WERI-Rb-1 (cell line): ENCODE results near the gene MED25.

Experiments
- DNase-seq: peaks from one replicate; pipeline ENCODE4 v3.0.0-alpha.2; 2020
- H3K27ac ChIP-seq: fragments of 250-450 bp; sonication (Bioruptor Pico); 2 replicates; pipeline ENCODE4 v1.5.1; 2020; ENCODE audit warnings: mild to moderate bottlenecking, moderate library complexity
- H3K27me3 ChIP-seq: fragments of 250-450 bp; sonication (Bioruptor Pico); 2 replicates; pipeline ENCODE4 v1.5.1; 2021; ENCODE audit warnings: mild to moderate bottlenecking, low read depth, moderate library complexity; ENCODE audit not compliant: insufficient read depth, severe bottlenecking
- H3K36me3 ChIP-seq: fragments of 250-450 bp; sonication (Bioruptor Pico); 2 replicates; pipeline ENCODE4 v1.5.1; 2020; ENCODE audit warnings: mild to moderate bottlenecking, moderate library complexity
- H3K4me3 ChIP-seq: 2 replicates; pipeline ENCODE4 v1.5.1; 2011; ENCODE audit warnings: low read depth, mild to moderate bottlenecking, control low read depth, low read length
- H3K9me3 ChIP-seq: fragments of 250-450 bp; sonication (Bioruptor Pico); 2 replicates; pipeline ENCODE4 v1.5.1; 2021; ENCODE audit warnings: mild to moderate bottlenecking, moderate library complexity; ENCODE audit not compliant: severe bottlenecking
- TF ChIP-seq, protein P1 (sequence below): IDR thresholded peaks from 2 replicates; pipeline ENCODE4 v1.5.1; 2011; ENCODE audit warnings: low read depth, mild to moderate bottlenecking, control low read depth, inconsistent platforms, low read length

Gene MED25

DNA sequence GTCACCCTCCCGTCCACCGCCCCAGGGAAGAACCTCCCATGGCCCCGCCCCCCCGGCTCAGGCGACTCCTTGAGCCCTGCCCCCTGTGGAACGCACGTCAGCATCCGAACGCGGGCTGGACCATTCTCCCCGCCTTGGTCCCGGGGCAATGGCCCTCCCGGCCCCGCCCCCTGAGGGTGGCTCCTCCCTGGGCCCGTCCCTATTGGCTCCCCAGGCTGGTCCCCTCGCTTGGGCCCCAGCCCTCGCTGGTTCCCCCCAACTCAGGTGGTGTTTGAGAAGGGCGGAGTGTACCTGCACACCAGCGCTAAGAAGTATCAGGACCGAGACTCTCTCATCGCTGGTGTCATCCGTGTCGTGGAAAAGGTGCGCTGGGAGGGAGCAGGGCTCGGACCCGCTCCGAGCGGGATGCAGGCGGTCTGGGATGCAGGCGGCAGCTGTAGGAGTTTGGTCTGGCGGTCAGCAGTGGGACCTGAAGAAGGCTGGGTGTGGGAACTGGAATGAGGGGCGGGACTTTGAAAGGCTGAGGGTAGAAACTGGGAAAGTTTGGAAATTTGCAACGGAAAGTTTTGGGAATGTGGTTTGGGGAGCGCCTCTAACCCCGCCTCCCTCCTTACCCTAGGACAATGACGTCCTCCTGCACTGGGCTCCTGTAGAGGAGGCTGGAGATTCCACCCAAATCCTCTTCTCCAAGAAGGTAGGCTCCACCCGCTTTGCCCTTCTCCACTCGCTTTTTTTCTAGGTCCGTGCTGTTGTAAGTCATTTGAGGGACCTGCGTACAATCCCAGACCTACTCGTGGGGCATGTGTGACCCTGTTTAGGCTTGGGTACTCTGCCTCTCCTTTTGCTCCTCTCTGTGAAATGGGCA, 60.0 kb downstream of the MED25 start:
- H3K27me3 ChIP-seq, result no peaks in the 10 kb centered on the region
- peak overlapping the region; percentile 78 for H3K4me3 ChIP-seq
- peaks cover 39% of the 10 kb centered on the region for H3K36me3 ChIP-seq
- peak overlapping the region; percentile 96 for H3K27ac ChIP-seq
- no peaks in the 10 kb centered on the region for H3K9me3 ChIP-seq
- TF ChIP-seq, protein P1, sequence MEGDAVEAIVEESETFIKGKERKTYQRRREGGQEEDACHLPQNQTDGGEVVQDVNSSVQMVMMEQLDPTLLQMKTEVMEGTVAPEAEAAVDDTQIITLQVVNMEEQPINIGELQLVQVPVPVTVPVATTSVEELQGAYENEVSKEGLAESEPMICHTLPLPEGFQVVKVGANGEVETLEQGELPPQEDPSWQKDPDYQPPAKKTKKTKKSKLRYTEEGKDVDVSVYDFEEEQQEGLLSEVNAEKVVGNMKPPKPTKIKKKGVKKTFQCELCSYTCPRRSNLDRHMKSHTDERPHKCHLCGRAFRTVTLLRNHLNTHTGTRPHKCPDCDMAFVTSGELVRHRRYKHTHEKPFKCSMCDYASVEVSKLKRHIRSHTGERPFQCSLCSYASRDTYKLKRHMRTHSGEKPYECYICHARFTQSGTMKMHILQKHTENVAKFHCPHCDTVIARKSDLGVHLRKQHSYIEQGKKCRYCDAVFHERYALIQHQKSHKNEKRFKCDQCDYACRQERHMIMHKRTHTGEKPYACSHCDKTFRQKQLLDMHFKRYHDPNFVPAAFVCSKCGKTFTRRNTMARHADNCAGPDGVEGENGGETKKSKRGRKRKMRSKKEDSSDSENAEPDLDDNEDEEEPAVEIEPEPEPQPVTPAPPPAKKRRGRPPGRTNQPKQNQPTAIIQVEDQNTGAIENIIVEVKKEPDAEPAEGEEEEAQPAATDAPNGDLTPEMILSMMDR, result no peak
- DNase-seq, result peak; percentile 98

DNA sequence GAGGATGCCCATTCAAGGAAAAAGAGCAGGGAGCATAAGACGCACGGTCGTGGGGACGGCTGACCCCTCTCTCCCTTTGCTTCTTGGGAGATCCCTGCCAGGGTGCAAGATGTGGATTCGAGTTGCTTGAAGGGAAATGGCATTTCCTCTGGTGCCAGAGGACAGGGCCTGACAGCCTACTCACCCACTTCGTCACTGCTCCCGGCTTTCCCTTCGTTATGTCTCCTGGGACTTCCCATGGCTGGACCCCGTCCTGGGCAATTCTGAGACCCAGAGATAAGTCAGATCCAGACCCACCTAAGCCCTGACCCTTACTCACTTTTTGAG, 60.6 kb downstream of the MED25 start:
- TF ChIP-seq, protein P1, result no peak
- no peaks in the 10 kb centered on the region for H3K9me3 ChIP-seq
- H3K4me3 ChIP-seq, result no peak overlapping the region
- H3K27ac ChIP-seq, result no peak overlapping the region
- peaks cover 45% of the 10 kb centered on the region for H3K36me3 ChIP-seq
- H3K27me3 ChIP-seq, result no peaks in the 10 kb centered on the region
- DNase-seq, result no peak

DNA sequence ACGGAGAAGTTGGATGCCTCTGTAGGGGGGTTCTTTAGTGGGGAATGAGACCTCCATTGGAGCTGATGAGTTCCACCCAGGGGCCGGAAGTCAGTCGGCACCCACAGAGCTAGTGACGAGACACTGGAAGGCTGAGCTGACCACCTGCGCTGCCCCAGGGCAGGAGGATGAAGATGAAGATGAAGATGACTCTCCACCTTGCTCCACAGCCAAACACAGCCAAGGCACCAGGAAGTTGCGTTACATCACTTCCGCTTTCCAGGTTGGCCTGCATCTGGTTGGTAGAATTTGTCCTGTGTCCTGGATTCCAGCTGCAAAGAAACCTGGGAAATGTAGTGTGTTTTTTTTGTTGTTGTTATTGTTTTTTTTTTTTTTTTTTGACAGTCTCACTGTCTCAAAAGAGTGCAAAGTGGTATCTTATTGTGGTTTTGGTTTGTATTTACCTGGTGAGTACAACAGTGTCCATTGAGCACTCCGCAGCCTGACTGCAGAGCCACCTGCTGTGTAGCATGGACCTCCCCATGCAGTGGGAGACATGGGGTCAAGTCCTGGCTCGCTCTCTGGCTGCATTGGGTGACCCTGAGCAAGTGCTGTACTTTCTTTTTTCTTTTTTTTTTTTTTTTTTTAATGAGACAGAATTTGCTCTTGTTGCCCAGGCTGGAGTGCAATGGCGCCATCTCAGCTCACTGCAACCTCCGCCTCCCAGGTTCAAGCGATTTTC, 61.3 kb downstream of the MED25 start:
- Histone ChIP-seq H3K27ac (no peak overlapping the region), H3K4me3 (no peak overlapping the region), H3K27me3 (no peaks in the 10 kb centered on the region), H3K9me3 (no peaks in the 10 kb centered on the region), H3K36me3 (peaks cover 47% of the 10 kb centered on the region)
- TF ChIP-seq, protein P1, result no peak
- DNase-seq, result no peak

DNA sequence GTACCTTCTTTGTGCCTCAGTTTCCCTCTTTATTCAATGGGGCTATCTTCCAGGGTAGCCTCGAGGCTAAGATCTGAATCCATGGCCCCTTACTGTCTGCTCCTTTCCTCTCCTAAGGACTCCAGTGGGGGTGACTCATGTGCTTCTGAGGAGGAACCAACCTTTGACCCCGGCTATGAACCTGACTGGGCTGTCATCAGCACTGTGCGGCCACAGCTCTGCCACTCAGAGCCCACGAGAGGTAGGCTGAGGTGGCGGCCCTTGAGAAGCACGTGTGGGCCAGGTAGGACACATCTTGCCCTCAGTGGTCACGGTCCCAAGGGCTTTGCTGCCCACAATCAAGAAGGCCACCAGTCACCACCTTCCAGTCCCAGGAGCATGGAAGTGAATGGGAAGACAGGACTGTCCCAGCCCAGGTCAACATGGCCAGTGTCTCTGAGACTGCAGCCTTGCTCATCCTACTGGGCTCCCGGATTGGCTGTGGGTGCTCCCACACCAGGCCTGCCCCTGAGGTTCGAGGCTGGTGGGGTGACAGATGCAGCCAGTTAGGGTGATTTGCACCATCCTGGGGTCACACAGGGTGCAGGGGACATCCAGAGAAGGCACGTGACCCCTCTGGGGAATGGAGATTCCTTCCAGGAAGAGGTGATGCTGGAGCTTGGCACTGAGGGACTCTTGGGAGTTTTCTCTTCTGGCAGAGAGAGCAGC, 62.2 kb downstream of the MED25 start:
- no peak overlapping the region for H3K4me3 ChIP-seq
- H3K27ac ChIP-seq, result no peak overlapping the region
- H3K27me3 ChIP-seq, result no peaks in the 10 kb centered on the region
- peaks cover 49% of the 10 kb centered on the region for H3K36me3 ChIP-seq
- no peaks in the 10 kb centered on the region for H3K9me3 ChIP-seq
- TF ChIP-seq, protein P1, result no peak
- no peak for DNase-seq

DNA sequence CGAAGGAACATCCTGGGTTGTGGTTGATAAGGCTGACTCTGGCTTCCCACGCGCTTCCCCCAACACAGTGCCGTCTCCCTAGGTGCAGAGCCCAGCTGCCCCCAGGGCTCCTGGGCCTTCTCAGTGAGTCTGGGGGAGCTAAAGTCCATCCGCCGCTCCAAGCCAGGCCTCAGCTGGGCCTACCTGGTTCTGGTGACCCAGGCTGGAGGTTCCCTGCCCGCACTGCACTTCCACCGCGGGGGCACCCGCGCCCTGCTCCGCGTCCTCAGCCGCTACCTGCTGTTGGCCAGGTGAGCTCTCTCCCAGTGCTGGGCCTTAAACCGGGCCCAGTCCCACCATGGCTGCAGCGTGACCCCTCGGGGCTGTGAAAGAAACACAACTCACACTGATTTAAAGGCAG, 63.1 kb downstream of the MED25 start:
- TF ChIP-seq, protein P1, result no peak
- Histone ChIP-seq H3K9me3 (no peaks in the 10 kb centered on the region), H3K36me3 (peaks cover 49% of the 10 kb centered on the region), H3K27ac (no peak overlapping the region), H3K27me3 (no peaks in the 10 kb centered on the region), H3K4me3 (no peak overlapping the region)
- DNase-seq, result no peak
